Activated CD4-positive, alpha-beta T cell treated with anti-CD3 and anti-CD28 coated beads for 4 hours (primary cell): ENCODE results near the gene GNAT2.

Experiments
- DNase-seq, 2 donors: peaks; one replicate each; pipeline ENCODE4 v3.0.0-alpha.2; 2020

Gene GNAT2

DNA sequence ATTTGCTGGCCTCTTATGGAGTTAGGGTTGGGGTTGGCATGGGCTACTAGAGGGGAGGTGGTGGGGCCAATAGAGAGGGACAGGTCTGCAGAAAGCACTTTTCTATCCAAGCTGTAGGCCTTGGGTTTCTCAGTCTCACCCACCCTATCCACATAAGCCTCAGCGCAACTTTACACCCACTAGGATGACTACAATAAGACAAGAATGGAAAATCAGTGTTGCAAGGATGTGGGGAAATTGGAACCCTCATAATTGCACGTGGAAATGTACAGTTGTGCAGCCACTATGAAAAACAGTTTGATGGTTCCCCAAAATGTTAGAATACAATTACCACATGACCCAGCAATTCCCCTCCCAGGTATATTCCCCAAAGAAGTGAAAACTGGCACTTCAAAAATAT lies 22.4 kb upstream of the GNAT2 start:
- no peak for DNase-seq

DNA sequence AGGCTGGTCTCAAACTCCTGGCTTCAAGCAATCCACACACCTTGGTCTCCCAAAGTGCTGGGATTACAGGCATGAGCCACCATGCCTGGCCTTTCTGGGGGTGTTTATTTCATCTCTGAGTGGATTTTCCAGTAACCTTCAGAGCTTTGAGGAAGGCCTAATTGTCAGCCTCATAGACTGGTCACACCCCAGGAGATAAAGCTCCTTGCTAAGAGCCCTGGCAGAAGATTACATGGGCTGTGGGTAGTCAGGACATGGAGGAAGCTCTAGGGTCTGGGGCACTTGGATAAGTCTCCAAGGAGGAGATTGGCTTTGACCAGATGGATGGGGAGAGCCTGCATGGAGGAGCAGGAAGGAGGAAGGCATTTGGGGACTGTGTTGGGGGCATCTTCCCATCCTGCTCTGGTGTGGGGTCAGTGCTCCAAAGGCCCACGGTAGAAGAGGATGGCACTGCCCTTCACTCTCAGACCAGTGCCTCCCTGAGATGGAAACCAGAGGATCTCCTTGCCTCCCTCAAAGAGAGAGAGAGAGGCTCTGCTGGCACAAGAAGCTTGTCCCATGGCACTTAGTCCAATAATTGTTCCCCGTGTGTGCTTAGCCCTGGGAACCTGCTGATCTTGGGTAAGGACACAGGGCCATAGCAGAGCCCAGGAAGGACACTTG lies 21.8 kb upstream of the GNAT2 start:
- no peak for DNase-seq

- peak; percentile 79 to 94 for DNase-seq
Measured at GRCh38 chr1:109640285-109640865, 21.0 kb upstream of the GNAT2 start.

GRCh38 chr1:109639841-109640184 lies 20.4 kb upstream of the GNAT2 start:
- no peak for DNase-seq

DNA sequence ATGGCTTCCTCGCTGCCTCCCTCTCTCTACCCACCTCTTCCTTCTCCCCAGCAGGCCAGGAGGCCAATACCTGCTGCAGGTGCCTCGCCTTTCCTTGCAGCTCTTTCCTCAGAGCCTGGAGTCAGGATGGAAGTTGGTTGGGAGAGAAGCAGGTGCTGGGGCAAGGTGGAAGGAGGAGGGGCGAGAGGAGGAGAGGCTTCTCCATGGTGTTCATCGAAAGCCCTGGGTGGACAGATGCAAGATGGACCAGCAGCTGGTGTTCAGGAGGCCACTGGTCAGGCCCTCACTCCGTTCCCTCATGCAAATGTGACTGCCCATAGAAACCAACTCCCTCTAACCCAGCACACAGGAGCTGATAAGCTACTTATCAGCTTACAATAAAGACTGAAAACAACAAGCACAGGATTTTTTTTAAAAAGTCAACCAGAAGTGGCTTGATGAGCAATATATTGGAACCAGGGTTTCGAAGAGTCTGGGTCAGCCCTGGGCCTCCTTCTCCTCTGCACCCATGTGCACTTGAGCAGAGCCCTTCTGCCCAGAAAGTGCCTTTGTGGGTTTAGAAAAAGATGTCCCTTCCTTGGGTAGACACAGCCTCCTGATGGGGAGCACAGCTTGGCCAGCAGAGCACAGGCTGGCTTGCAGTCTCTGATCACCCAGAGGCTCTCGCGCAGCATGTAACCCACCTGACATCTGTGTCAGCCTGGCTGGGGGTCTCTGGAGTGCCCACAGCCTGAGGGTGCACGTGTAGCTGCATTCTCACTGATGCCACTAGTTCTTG lies 19.8 kb upstream of the GNAT2 start:
- no peak for DNase-seq

- DNase-seq, result no peak
Measured at GRCh38 chr1:109637446-109637845, 18.0 kb upstream of the GNAT2 start.

DNA sequence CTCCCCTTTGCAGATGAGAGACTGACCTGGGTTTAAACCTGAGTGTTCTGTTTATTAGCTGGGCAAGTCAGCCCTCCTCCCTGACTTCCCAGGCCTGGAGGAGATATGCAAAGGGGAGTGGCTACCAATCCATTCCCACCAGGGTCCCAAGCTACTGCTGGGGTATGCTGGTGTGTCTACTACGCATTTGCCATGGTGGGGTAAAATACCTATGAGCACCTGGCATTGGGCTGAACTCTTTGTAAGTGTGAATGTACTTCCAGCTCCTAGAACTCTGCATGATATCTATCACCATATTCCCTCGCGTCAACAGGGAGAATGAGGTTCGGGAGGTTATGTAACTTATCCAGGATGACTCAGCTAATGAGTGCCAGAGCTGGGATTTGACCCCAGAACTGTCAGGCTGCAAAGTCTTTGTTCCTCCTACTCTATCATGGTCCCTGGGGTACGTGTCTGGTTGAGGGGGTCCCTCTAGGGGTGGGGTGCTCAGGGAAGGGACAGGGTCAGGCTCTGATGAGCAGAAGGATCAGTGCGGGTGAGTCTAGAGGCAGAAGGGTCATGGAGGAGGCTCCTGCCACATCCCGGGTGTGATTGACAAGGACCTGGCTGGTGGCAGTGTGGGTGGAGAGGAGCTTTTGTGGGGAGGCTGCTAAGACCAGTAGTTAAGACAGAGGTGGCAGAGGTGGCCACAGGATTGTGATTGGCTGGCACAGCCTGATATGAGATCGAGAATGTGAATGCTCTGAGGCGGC lies 17.0 kb upstream of the GNAT2 start:
- no peak for DNase-seq

DNA sequence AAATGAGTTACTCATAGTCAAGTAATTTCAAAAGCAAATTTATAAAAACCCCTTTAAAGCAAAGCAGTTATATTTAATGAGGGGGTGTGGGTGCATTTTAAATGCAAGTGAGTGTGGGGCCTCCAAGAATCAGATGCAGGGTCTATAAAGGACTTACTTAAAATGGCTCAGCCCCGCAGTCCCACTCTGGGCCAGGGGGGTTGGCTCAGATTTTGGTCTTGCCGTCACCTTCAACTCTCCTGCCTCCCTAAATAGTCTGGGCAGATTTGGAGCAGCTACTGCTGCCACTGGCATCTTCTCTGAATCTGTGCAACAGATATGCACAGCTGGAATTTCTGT lies 16.4 kb upstream of the GNAT2 start:
- no peak for DNase-seq

GRCh38 chr1:109634771-109635750 lies 15.6 kb upstream of the GNAT2 start:
- no peak for DNase-seq

DNA sequence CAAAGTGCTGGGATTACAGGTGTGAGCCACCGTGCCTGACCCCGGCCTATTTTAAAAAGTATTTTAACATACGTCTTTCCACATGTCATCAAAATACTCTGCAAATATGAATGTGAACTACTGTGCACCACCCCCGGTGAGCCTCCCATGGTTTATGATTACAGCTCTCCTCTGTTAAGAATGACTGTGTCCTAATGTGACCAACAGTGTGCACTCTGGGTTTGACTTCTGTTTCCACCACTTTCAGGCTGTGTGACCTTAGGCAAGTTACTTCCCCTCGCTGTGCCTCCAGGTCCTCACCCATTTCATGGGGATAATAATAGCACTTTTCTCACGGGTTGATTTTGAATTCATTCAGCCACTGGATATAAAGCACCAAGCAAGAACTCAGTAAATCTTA lies 14.9 kb upstream of the GNAT2 start:
- no peak for DNase-seq

DNA sequence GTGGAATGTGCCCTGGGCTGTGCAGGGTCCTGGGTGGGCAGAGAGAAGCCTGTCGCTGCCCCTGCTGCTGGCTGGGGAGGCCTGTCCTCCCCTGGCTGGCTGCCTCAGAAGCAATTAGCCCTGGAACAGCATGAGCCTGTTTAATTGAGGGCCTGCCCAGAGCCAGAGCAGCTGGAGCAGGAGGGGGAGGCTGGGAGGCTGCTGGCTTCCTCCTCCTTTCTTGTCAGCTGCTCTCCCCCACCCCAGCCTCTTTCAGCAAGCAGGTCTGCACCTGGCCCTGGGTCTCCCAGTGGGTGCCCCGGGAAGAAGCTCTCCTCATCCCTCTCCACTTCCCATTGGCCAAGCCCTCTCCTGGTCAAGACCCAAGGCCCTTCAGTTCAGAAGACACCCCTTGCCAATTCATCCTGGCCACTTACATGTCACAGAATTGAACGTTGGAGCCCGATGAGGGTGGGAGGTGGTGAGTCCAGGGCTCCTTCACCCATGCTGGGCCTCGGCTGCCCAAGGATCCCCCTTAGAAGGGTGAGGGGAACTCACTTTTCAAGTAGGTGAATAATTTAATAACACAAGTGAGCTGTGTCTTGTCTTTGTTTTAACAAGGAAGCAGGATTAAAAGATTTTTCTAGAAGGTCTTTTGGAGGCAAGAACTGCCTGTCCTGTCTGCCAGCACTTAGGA lies 13.4 kb upstream of the GNAT2 start:
- DNase-seq, result no peak

DNA sequence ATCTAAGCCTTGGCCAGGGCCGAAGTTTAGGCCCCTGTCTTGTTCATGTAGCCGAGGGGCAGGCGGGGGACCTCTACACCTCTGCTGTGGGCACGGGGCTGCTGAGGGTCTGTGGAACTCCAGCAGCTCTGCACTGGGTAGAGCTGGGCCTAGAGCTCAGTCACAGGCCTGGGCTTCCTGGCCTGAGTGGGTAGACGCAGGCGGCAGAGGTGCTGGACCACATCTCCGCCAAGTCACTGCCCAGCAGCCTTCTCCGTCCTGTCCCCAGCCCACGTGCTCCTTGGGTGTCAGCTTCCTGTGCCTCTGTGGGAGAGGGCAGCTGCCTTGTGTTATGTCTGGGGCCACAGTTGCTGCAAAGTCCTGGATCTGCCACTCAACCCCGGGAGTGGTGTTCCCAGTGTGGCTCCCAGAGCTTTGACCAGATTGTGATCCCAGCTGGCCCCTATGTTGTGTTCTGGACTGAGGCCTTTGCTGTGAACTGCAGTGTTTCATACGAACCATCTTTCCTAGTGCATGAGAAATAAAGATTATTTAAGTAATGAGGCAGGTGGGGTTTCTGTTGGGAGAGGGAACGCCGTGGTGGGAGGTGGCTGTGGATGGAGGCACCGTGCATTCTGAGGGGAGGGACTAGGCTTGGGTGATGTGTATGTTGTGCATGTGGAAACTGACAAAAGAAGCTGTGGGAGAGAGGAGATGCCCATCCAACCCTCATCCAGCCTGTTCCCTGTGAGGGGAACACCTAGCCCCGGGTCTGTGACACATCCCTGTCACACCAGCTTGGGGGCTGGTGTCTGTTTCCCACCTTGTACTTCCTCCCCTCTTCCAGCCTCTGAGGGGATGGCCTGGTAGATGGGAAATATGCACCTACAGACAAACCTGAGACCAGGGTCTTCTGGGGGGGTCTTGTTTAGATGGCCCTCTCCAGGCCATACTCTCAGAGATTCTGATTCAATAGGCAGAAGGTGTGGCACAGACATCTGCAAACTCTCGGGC lies 12.4 kb upstream of the GNAT2 start:
- no peak for DNase-seq

DNA sequence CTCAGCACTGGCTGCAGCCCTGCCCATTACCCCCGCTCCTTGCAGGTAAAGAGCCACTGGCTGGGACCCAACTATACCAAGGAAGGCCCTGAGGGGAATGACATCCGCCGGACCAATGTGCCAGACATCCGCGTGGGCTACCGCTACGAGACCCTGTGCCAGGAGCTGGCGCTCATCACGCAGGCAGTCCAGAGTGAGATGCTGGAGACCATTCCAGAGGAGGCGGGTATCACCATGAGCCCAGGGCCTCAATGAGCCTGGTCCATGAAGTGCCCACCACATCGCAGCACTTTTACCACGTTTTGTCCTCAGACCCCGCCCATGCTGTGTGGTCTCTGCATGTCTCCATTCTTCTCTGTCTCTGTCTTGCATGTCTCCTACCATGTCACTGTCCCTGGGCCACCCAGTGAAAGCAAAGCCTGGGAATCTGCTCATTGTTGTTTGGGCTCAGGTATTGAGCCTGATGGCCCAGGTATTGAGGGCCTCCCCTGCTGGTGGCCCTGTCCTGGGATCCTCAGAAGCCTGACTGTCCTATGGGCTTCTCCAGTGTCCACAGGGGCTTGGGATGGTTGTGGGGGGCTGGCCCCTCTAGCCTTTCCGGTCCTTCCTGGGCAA lies 11.6 kb upstream of the GNAT2 start:
- DNase-seq, result no peak

GRCh38 chr1:109630081-109630897 lies 10.9 kb upstream of the GNAT2 start:
- DNase-seq, result peak; percentile 35 to 51

DNA sequence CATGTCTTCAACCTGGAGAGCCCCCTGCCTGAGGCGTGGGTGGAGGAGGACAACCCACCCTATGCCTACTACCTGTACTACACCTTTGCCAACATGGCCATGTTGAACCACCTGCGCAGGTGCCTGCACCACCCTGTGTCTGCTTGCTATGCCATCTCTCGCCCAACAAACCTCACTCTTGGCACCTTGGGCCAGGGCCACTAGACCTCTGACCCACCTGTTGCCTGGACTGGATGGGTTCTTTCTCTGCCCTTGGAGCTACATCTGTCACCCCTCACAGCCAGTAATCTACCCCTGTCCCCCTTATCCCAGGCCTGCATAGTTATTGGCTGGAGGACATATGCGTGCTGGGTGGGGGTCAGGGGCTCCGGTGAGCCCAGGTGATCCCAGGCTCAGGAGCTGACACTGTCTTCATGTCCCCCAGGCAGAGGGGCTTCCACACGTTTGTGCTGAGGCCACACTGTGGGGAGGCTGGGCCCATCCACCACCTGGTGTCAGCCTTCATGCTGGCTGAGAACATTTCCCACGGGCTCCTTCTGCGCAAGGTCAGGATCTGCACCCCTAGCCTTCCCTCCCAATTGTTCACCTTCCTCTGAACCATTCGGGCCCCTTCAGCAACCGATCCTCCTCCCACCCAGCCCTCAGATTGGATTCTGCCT lies 10.1 kb upstream of the GNAT2 start:
- no peak for DNase-seq

DNA sequence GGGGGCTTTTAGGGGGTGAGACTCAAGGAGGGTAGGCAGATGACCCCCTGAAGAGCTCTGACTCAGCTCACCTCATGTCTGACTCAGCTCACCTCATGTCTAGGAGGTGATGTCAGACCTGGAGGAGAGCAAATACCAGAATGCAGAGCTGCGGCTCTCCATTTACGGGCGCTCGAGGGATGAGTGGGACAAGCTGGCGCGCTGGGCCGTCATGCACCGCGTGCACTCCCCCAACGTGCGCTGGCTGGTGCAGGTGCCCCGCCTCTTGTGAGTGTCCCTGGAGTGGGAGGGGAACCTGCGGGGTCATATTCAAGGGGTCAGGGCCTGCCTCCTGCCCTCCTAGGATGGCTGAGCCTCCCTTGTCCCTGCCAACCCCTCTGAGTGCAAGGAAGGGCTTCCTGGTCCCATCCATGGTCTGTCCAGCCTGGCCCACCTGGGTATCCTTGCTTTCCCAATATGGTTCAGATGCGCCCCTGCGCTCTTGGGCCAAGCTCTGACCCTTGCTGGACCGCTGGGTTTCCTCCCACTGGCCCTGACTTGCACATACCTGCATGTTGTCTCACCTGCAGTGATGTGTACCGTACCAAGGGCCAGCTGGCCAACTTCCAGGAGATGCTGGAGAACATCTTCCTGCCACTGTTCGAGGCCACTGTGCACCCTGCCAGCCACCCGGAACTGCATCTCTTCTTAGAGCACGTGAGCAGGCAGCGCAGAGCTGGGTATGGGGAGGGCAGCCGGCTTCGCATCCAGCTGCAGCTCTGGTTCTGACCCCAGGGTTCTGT lies 9.3 kb upstream of the GNAT2 start:
- no peak for DNase-seq

- DNase-seq, result no peak
Measured at GRCh38 chr1:109627692-109628399, 8.4 kb upstream of the GNAT2 start.
